Astrocyte of the cerebellum (primary cell): ENCODE data around the gene NUB1.
"Not testable (repeated sequence)": the region's sequence is repeated elsewhere in the genome, so short reads cannot be mapped to it uniquely, and the experiment has no call there.

ENCODE experiments used
- DNase-seq: peaks from one replicate; pipeline ENCODE4 v3.0.0-alpha.2; 2011; ENCODE audit warnings: low read depth
- H3K4me3 ChIP-seq: 2 replicates; pipeline ENCODE4 v1.5.1; 2011; ENCODE audit warnings: mild to moderate bottlenecking, low read depth, low read length, moderate library complexity
- in situ Hi-C: cut with HindIII; loops from 2 replicates; pipeline ENCODE4 v1.10.0; 2017; ENCODE audit warnings: low sequenced_read_pairs
- TF ChIP-seq, protein P1 (sequence below): IDR thresholded peaks from 2 replicates; pipeline ENCODE4 v1.5.1; 2012; ENCODE audit warnings: low read length, low read depth, moderate library complexity, mild to moderate bottlenecking; ENCODE audit errors: missing control alignments

Gene NUB1

DNA sequence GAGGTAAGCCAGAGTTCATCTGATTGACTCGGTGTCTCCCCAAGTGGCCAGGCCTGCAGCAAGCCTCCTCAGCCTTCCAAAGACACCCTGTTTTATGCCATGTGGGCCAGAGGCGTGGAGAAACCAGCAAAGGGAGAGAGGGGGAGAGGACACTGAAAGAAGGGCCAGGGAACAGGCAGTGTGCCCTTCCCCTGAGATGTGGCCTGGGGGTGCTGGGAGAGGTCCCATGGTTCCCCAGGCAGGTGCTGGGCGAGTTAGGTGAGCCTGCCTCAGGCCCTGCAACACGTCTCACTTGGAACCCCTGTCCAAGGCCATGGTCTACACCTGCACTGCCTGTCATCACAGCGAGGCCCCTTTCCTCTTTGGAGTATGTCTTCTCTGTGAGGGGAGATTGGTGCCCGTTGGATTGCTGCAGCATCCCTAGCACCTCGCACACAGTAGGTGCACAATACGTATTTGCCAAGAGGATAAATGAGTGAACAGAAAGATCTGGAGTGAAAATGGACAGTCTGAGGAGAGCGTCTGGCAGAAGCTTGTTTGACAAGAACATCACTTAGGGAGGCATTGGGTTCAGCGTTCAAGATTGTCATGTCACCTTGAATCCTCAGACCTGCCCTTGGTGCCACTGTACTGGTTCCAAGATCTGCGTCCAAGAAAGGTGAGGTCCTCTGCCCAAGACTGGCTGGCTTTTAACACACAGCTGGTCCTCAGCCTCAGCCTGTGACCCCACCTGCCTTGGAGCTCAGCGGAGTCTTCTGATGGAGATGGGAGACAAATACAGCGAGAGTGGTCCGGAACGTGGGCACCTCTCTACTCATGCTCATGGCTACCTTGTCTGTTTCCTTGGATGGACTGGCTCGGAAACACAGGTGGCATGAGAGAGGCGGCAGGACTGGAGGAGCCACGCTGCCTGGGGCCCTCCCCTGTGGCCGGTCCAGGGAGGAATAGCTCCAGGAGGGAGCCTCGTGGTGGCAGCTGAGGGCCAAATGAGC lies 39.8 kb upstream of the NUB1 start:
- in situ Hi-C loops = loop anchor here (10.0 kb wide), 1 partner anchor 137 kb away; the partner anchor contains the start of gene GBX1
- TF ChIP-seq, protein P1, sequence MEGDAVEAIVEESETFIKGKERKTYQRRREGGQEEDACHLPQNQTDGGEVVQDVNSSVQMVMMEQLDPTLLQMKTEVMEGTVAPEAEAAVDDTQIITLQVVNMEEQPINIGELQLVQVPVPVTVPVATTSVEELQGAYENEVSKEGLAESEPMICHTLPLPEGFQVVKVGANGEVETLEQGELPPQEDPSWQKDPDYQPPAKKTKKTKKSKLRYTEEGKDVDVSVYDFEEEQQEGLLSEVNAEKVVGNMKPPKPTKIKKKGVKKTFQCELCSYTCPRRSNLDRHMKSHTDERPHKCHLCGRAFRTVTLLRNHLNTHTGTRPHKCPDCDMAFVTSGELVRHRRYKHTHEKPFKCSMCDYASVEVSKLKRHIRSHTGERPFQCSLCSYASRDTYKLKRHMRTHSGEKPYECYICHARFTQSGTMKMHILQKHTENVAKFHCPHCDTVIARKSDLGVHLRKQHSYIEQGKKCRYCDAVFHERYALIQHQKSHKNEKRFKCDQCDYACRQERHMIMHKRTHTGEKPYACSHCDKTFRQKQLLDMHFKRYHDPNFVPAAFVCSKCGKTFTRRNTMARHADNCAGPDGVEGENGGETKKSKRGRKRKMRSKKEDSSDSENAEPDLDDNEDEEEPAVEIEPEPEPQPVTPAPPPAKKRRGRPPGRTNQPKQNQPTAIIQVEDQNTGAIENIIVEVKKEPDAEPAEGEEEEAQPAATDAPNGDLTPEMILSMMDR = no peak
- H3K4me3 ChIP-seq = no peak overlapping the region
- no peak for DNase-seq

DNA sequence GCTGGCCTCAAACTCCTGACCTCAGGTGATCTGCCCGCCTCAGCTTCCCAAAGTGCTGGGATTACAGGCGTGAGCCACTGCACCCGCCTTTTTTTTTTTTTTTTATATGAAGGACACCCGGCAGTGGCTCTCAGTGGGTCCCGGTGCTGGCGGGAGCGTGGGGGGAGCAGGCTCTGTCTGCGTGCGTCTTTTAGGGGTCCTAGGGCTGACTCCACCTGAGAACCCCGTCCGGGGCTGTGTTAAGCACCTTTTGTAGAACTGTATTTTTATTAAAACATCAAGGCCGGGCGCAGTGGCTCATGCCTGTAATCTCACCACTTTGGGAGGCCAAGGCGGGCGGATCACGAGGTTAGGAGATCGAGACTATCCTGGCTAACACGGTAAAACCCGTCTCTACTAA lies 37.4 kb upstream of the NUB1 start:
- not testable (repeated sequence) for H3K4me3 ChIP-seq, DNase-seq
- in situ Hi-C loops = loop anchor here (10.0 kb wide), 1 partner anchor 139 kb away; the partner anchor contains the start of gene GBX1

DNA sequence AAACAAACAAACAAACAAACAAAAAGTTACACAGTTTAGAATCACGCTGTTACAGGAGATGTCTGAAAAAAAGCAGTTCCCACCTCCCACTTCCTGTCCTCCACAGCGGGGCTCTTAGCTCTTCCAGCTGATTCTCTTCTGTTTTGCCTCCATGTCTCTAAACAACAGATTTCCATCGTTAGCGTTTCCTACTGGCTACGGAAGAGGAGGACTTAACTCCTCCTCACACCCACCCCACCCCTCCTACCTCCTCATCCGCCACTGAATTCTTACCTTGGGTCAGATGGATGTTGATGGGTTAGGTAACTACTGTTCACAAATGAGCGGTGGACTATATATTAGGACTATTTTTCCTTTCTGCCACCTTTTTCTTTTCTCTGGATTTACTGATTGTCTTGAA lies 36.8 kb upstream of the NUB1 start:
- TF ChIP-seq, protein P1 = no peak
- DNase-seq = no peak
- H3K4me3 ChIP-seq = no peak overlapping the region
- in situ Hi-C loops = loop anchor here (10.0 kb wide), 1 partner anchor 140 kb away; the partner anchor contains the start of gene GBX1

DNA sequence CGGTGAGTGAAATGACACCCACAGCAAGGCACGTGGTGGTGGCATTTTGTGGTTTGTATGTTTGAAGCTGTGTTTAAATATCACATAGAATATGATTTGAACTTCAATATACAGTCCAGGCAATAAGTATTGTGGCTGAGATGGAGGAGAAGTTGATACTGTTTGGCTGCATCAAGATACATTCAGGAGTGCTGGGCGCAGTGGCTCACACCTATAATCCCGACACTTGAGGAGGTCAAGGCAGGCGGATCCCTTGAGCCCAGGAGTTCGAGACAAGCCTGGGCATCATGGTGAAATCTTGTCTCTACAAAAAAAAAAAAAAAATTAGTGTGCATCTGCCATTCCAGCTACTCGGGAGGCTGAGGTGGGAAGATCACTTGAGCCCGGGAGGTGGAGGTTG lies 35.2 kb upstream of the NUB1 start:
- TF ChIP-seq, protein P1 = no peak
- in situ Hi-C loops = loop anchor here (10.0 kb wide), 1 partner anchor 142 kb away; the partner anchor contains the start of gene GBX1
- no peak overlapping the region for H3K4me3 ChIP-seq
- DNase-seq = no peak

DNA sequence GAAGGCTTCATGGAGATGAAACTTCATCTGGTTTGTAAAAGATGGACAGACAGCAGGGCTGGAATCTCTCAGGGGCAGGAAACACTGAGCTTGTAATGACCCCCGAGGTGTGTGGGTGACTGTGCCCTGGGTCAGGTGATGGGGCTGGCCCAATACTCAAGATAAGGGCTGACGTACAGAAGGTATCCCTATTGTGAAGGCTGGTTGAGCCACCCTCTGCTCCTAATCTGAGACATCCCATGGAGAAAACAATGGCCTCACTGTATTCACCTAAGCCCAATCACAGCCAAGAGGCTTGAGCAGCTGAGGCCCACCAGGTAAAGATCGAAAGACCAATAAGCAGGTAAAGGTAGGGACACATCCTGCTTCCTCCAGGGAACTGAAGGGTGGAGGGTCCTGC lies 34.8 kb upstream of the NUB1 start:
- no peak for DNase-seq
- in situ Hi-C loops = loop anchor here (10.0 kb wide), 1 partner anchor 142 kb away; the partner anchor contains the start of gene GBX1
- H3K4me3 ChIP-seq = no peak overlapping the region
- TF ChIP-seq, protein P1 = no peak

DNA sequence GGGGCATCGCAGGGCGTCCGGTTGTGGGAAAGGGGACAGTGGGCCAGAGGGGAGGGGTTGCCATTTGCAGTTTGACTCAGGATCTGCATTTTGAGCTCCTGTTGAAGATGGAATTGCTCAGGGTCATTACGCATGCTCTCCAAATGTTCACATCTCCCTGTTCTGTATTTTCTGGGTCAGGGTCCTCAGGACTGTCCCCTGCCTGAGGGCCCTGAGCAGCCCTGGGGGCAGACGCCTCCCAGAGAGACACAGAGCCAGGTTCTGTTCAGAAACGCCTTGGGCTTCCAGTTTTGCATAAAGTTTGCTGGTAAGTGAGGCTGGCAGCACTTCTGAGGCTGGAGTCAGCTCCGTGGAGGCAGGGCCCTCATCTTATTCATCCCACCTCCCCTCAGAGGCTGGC lies 34.1 kb upstream of the NUB1 start:
- TF ChIP-seq, protein P1 = no peak
- in situ Hi-C loops = loop anchor here (10.0 kb wide), 1 partner anchor 143 kb away; the partner anchor contains the start of gene GBX1
- H3K4me3 ChIP-seq = no peak overlapping the region
- DNase-seq = no peak

DNA sequence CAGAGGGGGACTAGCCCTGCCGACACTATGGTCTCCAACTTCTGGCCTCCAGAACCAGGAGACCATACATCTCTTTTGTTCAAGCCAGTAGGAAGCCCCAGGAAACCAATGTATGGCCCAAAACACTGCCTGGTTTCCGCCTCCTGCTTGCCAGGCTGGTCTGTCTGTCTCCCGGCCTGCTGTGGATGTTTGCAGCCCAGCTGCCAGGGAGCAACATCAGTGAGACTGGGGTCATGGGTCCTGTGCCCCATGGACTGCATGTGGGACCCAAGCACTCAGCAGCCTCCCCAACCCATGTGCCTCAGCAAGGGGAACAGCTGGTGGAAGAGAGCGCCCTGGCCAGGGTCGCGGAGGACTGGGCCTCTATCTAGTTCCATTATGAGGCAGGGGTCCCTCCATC lies 33.4 kb upstream of the NUB1 start:
- TF ChIP-seq, protein P1 = no peak
- in situ Hi-C loops = loop anchor here (10.0 kb wide), 1 partner anchor 143 kb away; the partner anchor contains the start of gene GBX1

More for the DNA sequence above, 33.4 kb upstream of the NUB1 start:
- H3K4me3 ChIP-seq = no peak overlapping the region
- DNase-seq = no peak
